Measurements from ENCODE around the gene REC8.

REC8 gene

DNA sequence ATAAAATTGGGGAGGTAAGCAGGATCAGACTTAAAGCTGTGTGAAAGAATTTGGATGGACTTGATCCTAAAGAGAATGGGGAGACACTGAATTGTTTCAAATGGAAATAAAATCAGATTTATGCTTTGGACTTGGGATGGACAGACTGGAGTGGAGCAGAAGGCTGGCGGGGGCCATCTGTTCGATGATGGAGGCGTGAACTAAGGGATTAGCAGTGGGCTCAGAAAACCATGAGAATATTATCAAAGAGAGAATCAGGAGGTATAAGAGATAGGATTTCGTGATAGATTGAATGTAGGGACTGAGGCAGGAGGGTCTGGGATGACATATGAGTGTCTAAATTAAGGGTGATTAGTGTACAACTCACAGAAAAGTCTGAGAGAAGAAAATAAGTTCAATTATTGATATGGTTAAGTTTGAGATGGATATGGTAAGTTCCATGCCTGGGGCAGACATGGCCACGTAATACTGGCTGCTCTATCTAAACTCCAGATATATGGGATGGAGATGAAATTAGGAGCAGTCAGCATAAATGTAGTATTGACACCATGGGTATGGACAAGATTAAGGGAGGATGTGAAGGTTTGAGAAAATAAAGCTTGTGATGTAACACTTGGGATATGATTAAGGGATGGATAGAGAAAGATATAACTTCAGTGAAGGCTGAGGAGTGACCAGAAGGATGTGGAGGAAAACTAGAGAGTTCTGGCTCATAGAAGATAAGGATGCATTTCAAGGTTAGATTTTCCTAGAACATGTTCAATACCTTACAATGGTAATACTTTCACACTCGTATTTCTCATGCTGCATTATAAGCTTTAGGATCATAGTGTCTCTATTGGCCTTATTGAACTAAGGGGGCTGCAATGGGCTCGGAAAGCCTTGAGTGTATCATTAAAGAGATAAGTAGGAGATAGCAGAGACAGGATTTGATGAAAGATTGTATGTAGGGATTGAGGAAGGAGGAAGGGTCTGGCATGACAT is 32.6 kb downstream of the REC8 start:
- DNase-seq (ENCODE audit: extremely low read depth, low read depth) = no peak
- no peak overlapping the region for H3K4me3 ChIP-seq (replicated peaks; ENCODE audit: low read depth, low read length)
- TF ChIP-seq, protein P1, sequence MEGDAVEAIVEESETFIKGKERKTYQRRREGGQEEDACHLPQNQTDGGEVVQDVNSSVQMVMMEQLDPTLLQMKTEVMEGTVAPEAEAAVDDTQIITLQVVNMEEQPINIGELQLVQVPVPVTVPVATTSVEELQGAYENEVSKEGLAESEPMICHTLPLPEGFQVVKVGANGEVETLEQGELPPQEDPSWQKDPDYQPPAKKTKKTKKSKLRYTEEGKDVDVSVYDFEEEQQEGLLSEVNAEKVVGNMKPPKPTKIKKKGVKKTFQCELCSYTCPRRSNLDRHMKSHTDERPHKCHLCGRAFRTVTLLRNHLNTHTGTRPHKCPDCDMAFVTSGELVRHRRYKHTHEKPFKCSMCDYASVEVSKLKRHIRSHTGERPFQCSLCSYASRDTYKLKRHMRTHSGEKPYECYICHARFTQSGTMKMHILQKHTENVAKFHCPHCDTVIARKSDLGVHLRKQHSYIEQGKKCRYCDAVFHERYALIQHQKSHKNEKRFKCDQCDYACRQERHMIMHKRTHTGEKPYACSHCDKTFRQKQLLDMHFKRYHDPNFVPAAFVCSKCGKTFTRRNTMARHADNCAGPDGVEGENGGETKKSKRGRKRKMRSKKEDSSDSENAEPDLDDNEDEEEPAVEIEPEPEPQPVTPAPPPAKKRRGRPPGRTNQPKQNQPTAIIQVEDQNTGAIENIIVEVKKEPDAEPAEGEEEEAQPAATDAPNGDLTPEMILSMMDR (IDR thresholded peaks at IDR 0.05; ENCODE audit: low read depth, low read length, missing control alignments) = no peak

DNA sequence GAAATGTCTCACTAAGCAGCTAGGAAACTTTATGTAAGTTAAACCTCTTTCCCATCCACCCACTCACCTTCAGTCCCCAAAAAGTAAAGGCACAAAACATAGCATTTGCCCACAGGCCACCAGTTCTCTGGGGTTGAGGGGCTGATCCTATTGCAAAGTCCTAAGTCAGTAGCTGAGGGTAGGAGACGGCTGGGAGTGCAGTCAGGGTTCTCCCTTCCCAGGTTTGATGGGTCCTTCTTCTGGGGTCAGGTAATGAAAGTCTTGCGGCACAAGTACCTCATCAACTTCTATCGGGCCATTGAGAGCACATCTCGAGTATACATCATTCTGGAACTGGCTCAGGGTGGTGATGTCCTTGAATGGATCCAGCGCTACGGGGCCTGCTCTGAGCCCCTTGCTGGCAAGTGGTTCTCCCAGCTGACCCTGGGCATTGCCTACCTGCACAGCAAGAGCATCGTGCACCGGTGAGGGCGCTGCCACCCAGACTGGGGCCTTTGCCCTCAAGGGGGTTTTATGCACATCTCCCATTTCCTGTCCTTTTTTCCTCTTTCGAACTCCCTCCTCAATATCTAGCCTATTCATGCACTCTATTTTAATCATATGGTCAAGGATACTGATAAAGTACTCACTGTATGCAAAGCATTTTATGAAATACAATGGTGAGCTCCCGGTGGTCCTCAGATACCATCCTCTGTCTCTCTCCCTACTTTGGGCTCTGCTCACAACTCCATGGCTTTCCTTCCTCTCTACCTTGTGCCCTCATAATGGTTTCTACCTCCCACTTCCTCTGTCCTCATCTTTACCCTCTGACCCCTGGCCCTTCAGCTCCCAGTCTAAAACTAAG is 34.6 kb downstream of the REC8 start:
- DNase-seq (ENCODE audit: extremely low read depth, low read depth) = no peak
- H3K4me3 ChIP-seq (replicated peaks; ENCODE audit: low read depth, low read length) = no peak overlapping the region
- TF ChIP-seq, protein P1 (IDR thresholded peaks at IDR 0.05; ENCODE audit: low read depth, low read length, missing control alignments) = no peak

DNA sequence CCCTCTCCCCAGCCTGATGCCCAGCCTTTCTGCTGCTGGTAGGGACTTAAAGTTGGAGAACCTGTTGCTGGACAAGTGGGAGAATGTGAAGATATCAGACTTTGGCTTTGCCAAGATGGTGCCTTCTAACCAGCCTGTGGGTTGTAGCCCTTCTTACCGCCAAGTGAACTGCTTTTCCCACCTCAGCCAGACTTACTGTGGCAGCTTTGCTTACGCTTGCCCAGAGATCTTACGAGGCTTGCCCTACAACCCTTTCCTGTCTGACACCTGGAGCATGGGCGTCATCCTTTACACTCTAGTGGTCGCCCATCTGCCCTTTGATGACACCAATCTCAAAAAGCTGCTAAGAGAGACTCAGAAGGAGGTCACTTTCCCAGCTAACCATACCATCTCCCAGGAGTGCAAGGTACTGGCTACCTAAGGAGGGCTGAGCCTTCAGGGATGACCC is 35.2 kb downstream of the REC8 start:
- H3K4me3 ChIP-seq (replicated peaks; ENCODE audit: low read depth, low read length) = no peak overlapping the region
- DNase-seq (ENCODE audit: extremely low read depth, low read depth) = no peak
- TF ChIP-seq, protein P1 (IDR thresholded peaks at IDR 0.05; ENCODE audit: low read depth, low read length, missing control alignments) = no peak

DNA sequence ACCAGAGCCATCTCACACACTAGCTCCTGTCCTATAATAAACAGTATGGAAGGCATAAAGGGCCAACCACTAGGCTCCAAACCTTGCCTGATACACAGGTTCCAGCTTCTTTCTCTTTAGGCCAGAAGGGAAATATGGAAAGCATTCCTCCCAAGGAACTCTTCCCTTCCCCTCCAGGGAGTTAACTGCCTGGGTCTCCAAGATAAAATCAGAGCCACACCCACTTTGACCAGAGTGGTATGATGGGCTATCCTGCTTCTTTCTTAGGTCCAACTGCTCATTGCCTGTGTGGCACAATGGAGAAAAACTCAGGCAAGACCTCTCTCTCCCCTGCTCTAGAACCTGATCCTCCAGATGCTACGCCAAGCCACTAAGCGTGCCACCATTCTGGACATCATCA is 35.7 kb downstream of the REC8 start:
- DNase-seq (ENCODE audit: extremely low read depth, low read depth) = no peak
- no peak overlapping the region for H3K4me3 ChIP-seq (replicated peaks; ENCODE audit: low read depth, low read length)
- TF ChIP-seq, protein P1 (IDR thresholded peaks at IDR 0.05; ENCODE audit: low read depth, low read length, missing control alignments) = no peak

DNA sequence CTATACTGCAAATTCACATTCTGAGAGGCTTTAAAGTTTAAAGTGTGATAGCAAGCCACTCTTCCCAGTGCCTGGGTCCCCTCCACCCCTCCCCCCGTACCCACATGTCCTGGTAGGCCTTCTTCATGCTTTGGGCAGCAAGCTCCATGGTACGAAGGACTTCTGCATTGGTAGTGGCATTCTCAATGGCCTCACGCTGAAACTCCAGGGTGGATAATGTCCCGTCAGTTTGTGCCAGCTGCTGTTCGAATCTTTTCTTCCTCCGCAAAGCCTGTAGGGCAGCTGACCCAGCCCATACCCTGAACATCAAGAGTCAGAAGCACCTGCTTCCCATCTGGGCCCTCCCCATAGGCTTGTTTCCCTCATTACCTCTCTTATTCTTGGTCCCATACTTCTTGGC is 39.4 kb downstream of the REC8 start:
- no peak overlapping the region for H3K4me3 ChIP-seq (replicated peaks; ENCODE audit: low read depth, low read length)
- DNase-seq (ENCODE audit: extremely low read depth, low read depth) = no peak
- TF ChIP-seq, protein P1 (IDR thresholded peaks at IDR 0.05; ENCODE audit: low read depth, low read length, missing control alignments) = no peak

DNA sequence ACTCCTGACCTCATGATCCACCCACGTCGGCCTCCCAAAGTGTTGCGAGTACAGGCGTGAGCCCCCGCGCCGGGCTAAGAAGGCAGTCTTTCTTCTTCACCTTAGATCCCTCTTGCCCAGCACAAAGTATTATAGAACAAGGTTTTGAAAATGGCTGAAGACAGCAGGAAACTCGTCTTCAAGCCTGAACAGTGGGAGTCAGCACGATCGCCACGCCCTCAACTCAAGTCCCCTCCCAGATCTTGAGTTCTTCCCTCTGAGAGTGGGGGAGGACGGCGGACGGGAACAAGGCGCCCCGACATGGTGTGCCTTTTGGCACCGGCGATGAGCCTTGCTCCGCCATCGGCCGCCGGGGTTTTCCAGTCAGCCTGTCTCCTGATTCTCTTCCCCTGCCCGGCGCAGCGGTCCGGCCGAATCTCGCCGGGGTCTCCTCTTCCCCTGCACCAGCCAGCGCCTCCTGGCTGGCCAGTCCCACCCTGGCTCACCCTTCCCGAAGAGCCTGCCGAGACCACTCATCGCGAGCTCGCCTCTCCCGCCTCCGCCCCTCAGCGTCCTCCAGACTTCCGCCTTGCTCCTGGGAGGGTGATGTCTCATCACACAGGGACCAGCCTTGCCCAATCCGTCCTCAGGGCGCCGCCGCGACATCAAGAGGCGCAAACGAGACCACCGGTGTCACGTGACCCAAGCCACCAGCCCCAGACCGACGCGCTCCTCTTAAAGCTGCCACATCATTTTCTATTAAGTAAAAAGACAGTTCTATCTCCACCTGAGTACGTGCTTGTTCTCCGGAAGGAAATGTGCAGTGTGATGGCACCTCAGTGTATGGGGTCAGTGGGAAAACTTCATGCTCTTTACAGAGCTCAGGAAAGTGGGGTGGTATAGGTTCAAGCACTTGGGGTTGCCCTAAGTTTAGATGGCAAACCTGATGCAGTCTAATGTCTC is 41.3 kb downstream of the REC8 start, which contains the start of gene CHMP4A:
CHMP4A (minus strand) TSS at position 565 of the 942 bp plus-strand sequence; CDS start at position 516, 49 bp downstream.
- DNase-seq (ENCODE audit: extremely low read depth, low read depth) = peak; percentile 94
- TF ChIP-seq, protein P1 (IDR thresholded peaks at IDR 0.05; ENCODE audit: low read depth, low read length, missing control alignments) = no peak
- H3K4me3 ChIP-seq (replicated peaks; ENCODE audit: low read depth, low read length) = peak within 1 kb of the TSS; percentile 73

Data from HFF-Myc (cell line).